Measurements from ENCODE around the gene MUC13.
"Not testable (repeated sequence)": the region's sequence is repeated elsewhere in the genome, so short reads cannot be mapped to it uniquely, and the experiment has no call there.

Gene MUC13, protein sequence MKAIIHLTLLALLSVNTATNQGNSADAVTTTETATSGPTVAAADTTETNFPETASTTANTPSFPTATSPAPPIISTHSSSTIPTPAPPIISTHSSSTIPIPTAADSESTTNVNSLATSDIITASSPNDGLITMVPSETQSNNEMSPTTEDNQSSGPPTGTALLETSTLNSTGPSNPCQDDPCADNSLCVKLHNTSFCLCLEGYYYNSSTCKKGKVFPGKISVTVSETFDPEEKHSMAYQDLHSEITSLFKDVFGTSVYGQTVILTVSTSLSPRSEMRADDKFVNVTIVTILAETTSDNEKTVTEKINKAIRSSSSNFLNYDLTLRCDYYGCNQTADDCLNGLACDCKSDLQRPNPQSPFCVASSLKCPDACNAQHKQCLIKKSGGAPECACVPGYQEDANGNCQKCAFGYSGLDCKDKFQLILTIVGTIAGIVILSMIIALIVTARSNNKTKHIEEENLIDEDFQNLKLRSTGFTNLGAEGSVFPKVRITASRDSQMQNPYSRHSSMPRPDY

DNA sequence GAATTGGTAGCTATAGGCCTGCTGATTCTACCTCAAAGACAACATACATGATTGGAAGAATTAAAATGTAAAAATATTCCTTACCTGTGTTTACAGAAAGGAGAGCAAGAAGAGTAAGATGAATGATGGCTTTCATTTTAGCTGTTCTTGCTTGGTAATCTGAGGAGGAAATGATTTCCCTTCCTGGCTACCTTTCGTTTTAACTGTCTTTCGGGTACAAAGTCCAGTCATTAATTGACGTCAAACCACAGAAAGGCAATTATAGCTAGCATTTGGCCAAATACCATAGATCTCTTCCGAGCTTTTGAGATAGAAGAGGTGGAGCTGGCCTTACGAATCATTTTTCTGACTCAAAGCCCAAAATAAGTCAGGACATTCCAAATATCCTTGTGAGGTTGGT lies at the start of gene MUC13:
Gene MUC13, minus strand, starts transcription at position 175 of the 400 bp plus-strand sequence. Its CDS starts 39 bp downstream, at position 136.
- DNase-seq: no peak

DNA sequence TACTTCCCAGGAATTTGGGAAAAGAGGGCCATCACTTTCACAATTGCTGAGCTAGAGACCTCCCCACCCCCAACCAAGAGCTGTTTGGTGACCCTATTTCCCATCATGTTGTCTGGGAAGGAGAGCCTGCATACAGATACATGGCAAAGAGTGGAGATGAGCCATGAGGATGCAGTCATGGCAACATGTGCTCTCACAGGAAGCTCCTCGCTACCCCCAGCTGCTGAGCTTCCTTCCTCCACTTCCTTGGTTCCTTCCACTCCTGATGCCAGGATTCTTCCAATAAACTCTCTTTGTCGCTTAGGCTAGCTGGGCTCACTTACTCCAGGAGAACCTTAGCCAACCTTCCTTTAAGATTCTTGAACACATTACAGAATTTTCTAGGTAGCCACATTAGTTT lies 48.3 kb upstream of the MUC13 start:
- DNase-seq: no peak

DNA sequence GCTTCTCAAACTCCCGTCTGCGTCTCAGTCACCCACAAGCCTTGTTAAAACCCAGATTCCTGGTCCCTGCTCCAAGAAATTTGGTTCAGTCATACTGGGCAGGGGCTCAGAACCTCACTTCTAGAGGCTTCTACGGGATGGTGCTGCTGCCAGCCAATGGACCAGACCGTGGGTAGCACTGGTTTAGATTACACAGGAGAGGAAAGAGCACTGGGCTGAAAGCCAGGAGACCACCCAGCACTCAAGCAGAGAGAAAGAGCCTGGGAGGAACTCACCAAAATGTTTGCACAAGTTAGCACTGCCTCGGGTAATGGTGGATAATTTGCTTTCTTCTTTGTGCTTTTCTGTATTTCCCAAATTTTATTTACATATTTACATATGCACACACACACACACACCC lies 46.9 kb upstream of the MUC13 start:
- no peak for DNase-seq

DNA sequence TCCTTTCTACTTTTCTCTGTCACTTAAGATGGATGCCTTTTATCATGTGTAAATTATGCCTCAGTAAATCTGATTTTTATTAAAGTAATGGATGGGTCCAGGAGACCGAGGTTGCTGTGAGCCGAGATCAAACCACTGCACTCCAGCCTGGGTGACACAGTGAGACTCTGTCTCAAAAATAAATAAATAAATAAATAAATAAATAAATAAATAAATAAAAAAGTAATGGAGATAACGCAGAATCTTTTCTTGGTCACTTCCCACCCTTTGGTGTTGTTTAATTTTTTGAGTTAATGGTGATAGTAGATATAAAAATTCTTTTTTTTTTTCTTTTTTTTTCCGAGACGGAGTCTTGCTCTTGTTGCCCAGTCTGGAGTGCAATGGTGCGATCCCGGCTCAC lies 44.1 kb upstream of the MUC13 start:
- DNase-seq: no peak

DNA sequence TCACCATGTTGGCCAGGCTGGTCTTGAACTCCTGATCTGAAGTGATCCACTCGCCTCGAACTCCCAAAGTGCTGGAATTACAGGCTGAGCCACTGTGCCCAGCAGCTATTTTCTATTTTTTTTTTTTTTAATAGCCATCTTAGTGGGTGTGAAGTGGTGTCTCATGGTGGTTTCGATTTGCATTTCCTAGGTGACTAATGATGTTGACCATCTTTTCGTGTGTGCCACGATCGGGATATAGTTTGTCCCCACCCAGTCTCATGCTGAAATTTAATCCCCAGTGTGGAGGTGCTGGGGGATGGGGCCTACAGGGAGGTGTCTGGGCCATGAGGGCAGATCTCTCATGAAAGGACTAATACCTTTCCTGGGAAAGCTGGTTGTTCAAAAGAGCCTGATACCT lies 41.8 kb upstream of the MUC13 start:
- DNase-seq: no peak

DNA sequence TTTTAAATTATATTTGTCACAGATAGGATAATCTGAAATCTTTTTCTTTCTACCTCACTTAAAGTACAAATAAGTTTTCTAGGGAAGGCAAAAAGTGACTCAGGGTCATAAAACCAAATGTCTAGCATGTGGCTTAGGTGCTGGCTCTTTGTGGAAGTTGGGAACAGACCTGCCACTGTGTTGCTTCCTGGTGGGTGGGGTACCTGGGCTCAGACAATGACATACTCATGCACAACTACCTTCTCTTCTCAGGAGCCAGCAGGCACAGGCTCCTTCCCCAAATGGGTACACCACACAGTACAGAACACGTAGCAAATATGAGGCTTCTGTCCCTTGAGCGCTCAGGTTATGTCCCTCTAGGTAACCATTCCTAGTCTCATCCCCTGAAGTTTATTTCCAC lies 40.1 kb upstream of the MUC13 start:
- no peak for DNase-seq

DNA sequence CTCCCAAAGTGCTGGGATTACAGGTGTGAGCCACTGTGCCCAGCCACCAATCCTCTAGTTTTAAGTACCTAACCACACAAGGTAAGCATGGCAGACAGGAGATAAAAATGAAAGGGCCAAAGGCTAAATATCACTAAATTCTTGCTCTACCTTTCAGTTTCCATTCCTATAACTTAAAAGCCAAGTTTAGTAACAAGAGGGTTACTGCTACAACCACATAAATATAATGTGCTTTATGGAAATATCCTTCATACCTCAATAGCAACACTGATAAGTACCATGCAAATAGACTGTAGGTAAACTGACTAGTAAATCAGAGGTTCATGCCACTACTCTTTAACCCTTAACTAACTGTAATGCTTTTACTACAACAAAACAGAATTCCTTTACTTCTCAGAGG lies 38.7 kb upstream of the MUC13 start:
- DNase-seq: no peak

DNA sequence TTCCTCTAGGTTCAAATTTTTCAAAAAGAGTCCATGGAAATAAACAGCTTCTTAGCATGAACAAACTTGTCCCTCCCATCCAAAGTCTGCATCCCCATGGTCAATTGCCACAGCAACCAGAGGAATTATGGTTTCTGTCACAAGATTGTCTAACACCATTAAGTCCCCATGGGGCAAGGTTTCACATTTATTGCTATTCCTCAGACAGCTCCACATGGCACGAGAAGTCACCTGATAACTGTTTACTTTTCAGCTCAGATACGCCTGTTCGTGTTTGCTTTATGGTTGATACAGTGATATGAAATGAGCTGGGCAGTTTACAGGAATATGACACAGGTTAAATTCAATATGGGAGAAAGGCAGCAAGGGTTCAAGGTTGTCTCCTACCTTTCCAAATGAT lies 37.9 kb upstream of the MUC13 start:
- DNase-seq: no peak

DNA sequence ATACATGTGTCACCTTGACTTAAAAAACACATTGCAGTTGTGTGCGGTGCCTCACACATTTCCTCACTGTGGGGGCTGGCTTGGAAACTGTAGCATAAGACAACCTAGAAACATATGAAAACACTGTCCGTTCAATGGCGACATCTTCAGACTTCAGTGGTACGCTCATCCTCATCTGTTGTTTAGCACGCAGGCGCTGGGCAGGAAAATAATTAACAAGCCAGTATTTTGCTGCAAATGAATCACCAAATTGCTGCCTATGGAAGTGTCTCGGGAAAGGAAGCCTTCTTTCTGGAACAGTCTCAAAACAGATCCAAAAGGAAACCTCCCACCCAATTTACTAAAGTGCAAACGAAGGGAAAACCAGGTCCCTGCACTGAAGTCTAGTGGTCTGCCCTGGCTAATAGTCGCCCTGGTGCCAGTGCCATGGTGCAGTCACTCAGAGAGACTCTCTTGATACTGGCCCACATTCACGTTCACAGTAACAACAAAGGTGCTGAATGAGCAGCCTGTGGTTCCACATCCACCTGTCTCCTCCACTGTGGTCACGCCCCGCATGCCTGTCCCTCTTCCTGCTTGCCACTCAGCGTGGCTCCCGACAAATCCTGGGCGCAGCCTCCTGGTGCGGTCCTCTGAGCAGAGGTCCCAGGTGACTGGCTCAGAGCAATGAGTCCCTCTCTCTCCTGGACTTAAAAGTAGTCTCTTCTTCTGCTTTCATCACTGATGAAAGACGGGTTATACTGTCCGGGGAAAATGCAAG lies 35.6 kb upstream of the MUC13 start:
- DNase-seq: no peak

DNA sequence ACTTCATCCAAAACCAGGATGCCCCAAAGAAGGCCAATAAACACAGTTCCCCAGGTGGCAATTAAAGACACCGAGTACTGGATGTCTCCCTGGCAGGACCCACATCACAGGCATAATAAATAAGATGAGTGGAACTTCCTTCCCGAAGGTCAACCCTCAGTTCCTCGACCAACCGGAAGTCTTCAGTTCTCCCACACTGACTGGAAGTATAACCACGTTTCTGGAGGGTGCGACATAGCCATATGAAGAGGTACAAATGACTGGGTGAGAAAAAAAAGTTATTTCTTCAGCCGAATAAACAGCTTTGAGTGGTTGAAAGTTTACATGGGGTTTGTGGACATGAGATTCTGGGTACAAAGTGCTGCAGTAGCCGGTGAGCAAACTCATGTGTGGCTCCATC lies 34.6 kb upstream of the MUC13 start:
- DNase-seq: no peak

DNA sequence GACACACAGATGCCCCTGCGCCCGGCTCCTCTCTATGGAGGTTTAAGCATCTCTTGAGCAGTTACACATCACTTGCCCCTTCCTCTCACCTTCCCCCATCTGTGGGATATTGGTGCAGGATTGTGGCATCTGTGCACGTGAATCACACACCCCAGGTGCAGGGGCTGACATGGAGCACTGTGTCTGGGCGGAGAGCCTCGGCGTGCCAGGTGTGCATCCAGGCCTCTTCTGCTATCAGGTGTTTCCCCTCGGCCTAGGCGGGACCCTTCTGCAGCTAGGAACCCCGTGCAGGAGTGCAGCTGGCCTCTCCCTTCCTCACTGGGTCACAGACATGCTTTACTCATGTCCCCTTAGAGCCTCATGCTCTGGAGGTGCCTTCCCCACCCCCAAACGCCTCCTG lies 33.4 kb upstream of the MUC13 start:
- DNase-seq: no peak

DNA sequence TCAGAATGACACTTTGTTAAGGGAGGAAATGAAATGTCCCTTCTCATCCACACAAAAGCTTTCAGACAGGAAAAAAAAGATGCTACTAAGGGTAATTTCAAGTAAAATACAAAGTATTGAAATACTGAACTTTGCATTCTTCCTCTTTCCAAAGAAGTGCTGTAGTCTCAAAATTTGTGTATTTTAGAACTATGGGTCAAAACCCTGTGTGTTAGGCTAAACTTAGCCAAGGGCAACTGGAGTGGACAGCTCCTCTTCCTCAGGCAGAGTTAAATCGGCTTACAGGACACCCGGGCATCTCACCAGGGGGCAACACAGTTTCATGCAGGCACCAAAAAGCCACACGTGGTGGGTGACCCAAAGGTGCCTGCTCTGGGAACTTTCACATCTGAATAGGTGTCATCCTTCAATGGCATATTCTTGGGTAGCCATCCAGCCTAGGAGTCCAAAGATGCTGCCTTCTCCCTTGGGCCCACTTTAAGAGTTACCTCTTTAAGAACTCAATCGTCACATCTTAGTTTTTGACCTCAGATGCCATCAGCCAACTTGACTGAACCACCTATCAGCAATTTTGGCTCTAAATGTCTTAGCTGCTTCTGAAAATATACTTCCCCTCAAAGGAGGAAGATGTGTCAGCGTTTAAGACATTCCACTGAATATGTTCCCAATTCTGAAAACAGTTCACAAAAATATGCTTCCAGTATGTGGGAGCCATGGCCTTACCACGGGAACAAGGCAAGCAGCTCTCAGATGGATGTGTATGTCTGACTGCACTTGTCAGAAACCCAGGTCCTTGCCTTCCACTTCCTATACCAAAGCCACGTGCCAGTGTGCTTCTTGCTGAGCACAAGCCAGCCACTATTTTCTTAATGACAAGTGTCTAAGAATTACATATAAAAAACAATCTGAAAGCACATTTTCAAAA lies 32.2 kb upstream of the MUC13 start:
- DNase-seq: no peak

DNA sequence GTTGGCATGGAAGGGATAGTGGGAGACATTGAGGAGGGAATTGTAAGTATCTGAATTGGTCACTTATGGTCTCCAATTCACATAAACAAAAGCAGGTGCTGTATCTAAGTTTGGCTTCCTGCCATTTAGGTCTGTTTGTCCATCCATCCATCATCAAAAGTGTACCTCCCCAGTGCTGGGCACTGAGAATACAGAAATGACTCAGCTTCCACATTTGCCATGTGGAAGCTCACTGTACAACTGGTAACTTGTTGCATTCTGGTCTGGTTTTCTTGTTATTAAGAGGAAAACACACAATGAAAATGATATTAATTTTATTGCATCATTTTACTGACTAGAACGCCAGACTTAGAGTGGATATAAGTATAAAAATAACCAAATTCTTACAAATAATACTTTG lies 30.9 kb upstream of the MUC13 start:
- DNase-seq: no peak

DNA sequence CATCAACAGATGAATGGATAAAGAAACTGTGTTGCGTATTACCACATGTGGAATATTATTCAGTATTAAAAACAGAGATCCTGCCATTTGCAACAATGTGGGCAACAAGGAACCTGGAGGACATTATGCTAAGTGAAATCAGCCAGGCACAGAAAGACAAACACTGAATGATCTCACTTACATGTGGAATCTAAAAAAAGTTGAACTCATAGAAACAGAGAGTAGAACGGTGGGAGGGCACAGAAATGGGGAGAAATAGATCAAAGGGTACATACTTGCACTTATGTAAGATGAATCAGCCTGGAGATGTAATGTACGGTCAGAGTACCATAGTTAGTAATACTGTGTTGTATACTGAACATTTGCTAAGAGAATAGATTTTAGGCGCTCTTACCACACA lies 29.8 kb upstream of the MUC13 start:
- DNase-seq: no peak

DNA sequence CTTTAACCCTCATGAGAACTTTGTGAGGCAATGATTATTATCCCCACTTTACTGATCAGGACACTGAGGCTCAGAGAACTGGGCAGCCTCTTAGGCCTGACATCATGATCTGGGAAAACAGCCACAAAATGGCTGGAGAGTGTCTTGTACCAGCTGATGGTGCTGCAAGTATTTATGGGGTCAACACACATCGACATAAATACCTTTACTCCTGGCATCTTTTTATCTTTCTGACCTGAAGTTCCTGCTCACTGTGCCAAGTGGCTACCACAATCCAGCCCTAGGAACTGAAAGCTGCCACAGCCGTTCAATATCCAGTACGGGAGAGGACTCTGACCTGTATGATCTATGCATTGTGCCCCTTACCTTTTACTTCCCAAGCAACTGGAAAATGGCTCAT lies 29.2 kb upstream of the MUC13 start:
- DNase-seq: no peak

DNA sequence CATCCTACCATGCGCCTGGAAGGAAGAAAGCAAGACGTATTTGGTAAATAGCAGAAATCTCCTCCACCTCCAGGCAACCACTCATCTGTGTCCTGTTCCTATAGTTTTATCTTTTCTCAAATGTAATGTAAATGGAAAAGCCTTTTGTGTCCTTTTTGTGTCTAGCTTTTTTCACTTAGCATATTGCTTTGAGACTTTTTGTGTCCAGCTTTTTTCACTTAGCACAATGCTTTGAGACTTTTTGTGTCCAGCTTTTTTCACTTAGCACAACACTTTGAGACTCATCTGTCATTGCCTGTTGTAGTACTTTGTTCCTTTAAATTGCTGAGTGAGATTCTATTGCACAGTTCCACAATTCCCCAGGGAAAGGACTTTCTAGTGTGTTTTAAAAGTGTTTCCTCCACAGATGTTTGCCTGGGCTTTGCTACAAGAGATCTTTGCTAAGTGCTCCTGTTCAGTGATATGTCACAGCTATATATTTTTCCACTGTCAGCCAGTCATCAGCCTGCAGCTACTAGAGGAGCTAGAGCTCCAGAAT lies 27.9 kb upstream of the MUC13 start:
- DNase-seq: no peak

DNA sequence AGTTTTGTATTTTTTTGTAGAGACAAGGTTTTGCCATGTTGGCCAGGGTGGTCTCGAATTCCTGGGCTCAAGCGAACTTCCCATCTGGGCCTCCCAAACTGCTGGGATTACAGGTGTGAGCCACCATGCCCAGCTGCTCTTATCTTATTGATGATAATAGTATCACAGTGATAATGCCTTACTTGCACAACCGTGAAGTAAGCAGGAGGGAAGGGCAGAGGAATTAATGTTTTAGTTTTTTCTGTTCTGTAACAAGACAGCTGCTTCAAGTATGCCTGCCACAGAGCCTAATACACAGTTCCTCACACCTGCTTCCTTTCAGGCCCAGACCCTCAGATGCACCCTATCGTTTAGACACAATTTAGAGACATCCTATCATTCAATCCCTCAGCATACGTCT lies 26.1 kb upstream of the MUC13 start:
- no peak for DNase-seq

DNA sequence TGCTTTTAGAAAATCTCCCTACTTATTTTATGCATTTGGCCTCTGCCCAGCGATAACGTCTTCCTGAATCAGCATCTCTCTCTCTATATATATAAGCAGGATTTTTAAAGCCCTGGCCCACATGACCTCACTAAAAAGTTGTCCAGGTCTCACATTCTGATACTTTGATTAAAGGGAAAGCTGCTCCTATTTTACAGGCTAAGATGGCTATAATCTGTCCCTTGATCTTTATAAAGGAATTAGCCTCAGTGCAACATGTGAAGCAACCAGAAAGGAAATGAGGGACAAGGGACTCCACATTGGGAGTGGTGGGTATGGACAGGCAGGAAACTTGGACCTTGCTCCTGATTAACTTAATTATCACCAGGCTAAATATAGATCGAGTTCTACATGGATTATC lies 25.6 kb upstream of the MUC13 start:
- DNase-seq: no peak

DNA sequence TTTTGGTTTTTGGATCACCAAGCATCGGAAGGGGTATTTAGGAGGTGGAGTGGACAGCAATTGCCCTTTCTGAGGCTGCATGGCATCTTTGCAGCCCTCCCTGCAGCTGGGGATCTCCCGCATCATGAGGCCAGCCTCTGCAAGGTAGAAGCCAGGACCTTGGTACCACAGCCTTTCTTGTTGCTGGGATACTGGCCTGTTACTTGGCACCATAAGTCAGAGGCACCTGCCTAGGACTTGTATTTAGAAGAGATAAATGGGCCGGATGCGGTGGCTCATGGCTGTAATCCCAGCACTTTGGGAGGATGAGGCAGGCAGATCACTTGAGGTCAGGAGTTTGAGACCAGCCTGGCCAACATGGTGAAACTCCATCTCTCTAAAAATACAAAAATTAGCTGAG lies 23.4 kb upstream of the MUC13 start:
- DNase-seq: not testable (repeated sequence)

DNA sequence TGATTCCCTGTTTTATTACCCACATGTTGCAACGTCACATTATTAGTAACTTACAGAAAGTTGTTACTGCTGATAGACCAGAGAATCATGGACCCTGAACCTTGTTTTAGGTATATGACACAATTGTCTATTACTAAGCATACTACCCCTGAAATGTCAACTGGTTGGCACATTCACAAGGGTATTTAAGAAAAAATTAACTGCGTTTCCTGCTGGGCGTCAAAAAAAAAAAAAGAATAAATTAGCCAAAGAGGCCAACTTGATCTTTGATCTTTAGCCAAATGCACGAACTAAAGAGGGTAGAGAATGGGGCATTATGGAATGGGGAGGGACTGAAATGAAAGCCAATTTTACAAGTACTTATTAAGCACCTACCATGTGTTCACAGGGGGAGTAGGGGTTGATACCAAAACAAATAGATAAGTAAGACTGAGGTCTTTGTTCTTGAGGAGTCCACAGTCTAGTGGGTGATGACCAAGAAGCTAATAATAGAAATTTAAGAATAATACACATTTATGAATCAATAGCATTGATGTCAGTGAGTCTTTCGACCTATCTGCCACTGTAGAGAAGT lies 17.8 kb upstream of the MUC13 start:
- DNase-seq: no peak

DNA sequence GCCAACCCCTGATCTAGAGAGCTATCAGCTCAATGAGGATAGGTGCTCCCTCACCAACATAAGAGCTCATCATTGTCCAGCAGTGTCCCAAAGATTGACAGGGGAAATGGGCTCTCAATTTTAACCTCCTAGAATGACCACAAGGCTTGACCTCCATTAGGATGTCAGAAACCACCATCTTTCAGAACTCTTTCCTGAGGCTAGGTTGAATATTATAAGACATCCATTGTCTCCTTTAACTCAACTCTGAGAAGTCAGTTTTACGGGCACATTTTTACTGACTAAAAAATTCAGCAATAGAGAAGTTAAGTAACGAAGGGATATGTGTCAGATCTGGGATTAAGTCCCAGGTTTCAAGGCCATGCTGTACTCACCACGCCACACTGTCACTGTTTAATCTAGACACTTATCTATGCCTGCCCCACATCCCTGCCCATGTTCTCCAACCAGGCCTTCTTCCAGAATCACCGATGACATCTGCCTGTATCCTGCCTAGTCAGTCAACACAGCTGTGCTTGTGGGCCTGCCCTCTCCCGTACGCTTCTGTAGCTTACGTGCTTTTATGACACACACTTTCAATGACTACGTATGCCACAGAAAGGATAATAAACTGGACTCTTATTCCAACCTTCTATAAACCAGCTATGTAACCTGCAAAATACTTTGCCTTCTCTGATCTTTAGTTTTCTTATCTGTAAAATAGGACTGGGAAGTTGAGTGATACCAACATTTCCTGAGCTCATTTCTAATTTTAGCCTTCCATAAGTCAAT lies 17.1 kb upstream of the MUC13 start:
- no peak for DNase-seq

DNA sequence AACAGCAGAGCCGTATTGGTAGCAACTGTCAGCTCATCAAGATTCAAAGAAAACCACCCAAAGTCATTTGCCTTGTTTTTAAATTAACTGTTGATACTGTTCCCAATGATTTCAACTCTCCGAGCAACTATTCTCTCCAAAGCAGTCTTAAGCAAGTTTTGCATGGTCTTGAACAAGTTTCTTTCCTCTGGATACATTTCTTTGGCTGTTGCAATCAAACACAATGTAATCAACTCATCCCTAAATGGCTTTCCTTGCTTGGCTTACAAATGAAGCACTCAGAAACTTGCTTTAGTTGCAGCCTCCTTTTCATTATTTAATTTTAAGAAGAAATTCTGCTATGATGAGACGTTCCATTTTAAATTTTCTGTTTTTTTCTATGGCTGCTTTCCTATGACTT lies 15.5 kb upstream of the MUC13 start:
- no peak for DNase-seq

Data from activated CD8-positive, alpha-beta memory T cell treated with anti-CD3 and anti-CD28 coated beads for 24 hours (primary cell).